HG03196 (cell line): ENCODE data around the gene POU5F1.

Experiments used
- ATAC-seq: cut with Tn5 transposase; IDR thresholded peaks from one replicate; pipeline ENCODE4 v1.9.1; 2021; ENCODE audit not compliant: unreplicated experiment

The POU5F1 gene

GRCh38 chr6:31144296-31144969 is 26.0 kb downstream of the POU5F1 start:
- ATAC-seq: no peak

DNA sequence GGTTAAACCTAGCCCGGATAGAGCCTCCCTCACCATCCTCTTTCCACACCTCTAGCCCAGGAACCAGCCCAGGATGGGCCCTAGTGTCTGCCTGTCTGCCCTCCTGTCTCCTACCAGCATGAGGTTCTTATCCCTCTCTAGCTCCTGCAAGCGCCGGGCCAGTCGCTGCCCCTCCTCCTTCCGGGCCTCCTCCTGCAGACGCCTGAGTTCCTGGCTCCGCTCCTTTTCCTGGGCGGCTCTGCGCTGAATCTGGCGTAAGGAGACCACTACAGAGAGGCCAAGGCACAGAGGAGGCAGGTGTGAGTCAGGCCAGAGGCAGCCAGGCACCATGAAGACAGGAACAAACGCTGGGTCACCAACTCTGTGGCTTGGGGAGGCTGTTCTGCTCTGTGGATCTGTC is 27.3 kb downstream of the POU5F1 start:
- no peak for ATAC-seq

- ATAC-seq: no peak
Measured at GRCh38 chr6:31142361-31142761, 28.1 kb downstream of the POU5F1 start.

DNA sequence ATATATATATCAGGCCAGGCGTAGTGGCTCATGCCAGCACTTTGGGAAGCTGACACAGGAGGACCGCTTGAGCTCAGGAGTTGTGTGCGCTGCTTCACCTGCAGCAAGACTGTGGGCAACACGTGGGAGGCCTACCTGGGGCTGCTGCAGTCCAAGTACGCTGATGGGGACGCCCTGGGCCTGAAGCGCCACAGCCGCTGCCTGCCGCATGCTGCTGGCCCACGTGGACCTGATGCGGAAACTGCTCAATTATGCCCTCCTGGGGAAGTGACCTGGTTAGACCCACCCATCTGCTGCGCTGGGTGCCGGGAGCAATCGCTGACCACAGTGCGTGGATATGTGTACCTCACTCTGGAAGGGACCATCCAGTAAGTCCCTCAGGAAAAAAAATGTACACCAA is 29.8 kb downstream of the POU5F1 start:
- ATAC-seq: no peak

DNA sequence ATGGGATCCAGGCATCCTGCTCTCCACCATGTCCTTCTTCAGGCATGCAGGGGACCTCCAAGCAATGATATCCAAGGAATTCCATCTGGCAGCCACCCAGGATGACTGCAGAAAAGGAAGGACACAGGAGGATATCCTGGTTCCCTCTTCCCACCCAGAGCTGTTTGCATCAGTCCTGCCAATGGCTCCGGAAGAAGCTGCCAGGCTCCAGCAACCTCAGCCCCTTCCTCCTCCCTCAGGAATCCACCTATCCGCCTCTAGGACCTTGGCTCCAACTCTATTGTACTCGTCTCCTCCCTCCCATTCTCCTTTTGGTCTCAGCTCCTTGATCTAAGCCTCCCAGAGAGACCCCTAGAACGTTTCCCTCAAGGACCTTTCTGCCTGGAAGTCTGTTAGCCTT is 30.9 kb downstream of the POU5F1 start:
- no peak for ATAC-seq

DNA sequence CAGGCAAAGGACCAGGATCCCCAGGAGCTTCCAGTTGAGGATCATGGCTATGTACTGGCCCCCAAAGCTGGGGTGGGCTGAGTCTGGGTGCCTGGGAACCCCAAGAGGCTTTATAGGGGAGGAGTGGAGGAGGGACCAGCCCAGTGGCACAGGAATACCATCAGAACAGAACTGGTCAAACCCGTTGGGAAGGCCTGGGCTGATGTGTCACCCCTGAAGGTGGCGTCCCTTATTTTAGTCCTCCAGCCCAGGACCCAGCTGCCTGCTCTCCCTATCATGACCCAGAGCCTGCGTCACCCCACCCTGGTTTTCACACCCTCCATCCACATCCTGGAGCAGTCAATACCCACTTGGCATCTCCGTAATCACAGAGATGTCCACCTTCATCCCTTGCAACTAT is 31.5 kb downstream of the POU5F1 start, which contains the start of gene PSORS1C2:
TSS of gene PSORS1C2 (minus strand) at position 85 of the 400 bp plus-strand sequence. CDS start at position 45, 40 bp downstream.
- no peak for ATAC-seq

GRCh38 chr6:31135710-31136109 is 34.8 kb downstream of the POU5F1 start:
- ATAC-seq: no peak

DNA sequence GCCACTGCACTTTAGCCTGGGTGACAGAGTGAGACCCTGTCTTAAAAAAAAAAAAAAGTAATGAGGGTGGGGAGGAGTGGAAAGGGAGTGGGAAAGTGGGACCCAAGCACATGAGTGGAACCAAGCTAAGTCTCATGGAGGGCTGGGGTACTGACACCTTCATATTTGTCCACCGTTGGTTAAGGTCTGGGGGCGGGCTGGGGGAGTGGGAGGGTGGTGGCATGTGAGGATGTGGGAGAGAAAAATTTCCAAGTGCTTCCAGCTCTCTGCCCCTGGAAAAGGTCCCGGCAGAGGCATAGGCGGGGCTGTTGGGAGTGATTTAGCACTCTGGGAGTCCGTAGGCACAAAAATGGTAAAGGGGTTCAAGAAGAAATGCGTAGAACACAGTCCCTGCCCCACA is 37.7 kb downstream of the POU5F1 start:
- no peak for ATAC-seq

DNA sequence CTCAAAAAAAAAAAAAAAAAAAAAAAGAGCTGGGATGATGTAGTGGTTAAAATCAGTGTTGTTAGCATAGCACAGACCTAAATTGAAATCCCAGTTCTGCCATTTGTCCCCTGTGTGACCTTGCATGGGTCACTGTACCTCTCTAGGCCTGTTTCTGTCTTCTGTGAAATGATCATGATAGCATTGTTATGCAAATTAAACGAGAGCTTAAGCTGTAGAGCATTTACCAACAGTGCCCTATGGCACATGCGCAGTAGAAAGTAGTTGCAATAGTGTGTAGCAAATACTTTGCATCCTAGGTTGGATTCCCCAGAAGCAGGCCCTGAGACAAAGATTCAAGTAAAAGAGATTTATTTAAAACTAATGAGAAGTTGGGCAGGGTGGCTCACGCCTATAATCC is 38.9 kb downstream of the POU5F1 start:
- no peak for ATAC-seq

- ATAC-seq: no peak
Measured at GRCh38 chr6:31130751-31131150, 39.7 kb downstream of the POU5F1 start.

- no peak for ATAC-seq
Measured at GRCh38 chr6:31129130-31129529, 41.4 kb downstream of the POU5F1 start.

- ATAC-seq: no peak
Measured at GRCh38 chr6:31128093-31128676, 42.3 kb downstream of the POU5F1 start.

DNA sequence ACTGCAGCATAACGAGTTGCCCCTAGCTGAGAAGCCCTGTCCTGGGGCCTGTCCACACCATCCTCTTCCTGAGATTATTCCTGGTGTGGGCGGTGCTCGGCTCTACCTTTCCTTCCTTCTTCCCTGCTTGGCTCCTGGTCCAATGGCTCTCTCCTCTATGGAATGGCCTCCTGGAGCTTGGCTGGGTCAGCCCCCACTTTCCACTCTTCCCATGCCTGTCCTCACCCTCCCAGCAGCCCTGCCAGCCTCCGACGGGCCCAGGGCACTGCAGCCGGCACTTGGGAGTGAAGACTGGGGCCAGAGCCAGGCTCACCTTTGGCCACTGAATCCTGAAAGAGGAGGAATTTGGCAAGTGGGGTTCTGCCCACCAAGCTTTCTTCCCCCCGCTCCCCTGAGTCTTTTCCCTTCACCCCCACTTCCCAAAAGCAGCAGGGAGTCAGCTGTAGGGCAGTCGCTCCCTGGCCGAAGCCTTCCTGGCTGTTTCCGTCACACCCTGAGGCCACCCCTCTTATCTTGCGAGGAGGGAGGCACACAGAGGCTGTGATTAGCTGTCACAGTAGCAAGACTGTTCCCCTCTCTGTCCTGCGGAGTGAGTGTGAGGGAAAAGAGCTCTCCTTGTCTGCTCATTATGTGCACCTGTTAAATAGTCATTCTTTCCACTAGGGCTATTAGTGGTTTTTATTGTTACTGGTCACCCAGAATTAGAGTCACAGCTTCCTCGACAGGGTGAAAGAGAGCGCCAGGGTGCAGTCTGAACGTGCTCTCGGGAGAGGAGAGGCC is 43.9 kb downstream of the POU5F1 start:
- ATAC-seq: no peak

DNA sequence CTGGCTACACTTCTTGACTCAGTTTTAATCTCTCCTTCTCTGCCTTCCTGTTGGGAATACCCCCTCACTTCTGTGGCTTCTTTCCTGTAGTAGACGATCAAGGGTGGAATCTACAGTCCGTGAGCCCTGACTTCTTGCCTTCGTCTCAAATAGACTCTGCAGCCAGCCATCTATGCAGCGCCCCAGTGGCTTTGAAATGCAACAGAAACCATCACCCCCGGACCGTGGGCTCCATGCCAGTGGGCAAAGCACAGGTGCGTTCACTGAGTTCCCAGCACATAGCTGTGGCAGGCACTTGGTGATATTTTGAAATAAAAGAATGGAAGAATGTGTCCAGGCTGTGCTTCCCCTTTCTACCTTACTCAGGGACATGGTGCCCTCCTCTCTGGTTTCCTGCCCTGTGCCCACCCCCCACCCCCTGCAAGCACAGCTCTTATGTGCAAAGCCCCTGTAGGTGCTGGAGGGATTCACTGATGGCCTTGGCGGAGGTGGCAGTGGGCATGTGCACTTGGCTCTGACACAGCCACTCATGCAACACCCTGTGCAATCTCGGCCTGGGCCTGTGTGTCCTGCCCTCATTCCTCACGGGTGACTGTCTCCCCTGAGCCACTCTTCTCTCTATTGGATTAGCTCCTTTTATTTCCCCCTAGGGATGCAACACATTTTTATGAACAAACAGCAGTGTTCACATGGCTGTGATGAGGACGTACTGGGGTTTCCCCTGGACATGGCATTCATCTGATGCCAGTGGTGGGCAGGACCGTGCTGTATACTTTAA is 44.7 kb downstream of the POU5F1 start:
- no peak for ATAC-seq

GRCh38 chr6:31125162-31125561 is 45.3 kb downstream of the POU5F1 start:
- no peak for ATAC-seq

- no peak for ATAC-seq
Measured at GRCh38 chr6:31122791-31123706, 47.4 kb downstream of the POU5F1 start.

- ATAC-seq: no peak
Measured at GRCh38 chr6:31121131-31121790, 49.2 kb downstream of the POU5F1 start.

DNA sequence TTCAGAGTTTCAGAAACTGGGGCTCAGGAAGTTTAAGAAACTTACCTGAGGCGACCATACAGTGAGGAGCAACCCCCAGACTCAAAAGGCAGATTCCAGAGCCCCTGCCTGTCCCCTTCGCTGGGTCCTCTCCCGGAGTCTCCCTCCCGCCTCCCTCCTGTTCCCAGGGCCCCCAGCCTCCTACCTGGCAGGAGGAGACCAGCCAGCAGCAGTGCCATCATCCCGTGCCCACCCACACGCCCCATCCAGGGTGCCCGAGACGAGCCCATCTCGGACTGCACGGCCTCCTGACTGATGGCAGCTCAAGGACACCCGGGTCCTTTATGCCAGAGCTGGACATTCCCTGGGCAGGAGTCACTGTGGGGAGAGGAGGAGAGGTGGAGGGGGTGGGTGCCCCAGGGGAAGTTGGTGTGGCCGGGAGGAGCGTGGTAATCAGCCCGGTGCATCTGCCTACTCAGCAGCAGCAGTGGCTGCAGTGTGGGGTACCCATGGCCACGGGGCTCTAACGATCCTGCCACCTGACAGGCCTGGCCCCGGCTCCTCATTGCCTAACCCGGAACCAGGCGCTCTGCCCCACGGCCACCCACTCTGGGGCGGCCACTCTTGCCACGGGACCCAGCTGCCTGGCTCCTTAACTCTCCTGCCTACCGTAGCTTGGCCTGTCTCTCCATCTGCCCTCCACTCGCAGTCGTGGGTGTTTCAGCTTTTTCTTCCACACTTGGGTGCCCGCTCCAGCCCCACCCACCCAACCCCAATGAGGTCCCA is 50.1 kb downstream of the POU5F1 start, which contains the start of gene CDSN:
TSS of gene CDSN (minus strand) at position 296 of the 765 bp plus-strand sequence. CDS start at position 269, 27 bp downstream.
- no peak for ATAC-seq

- ATAC-seq: no peak
Measured at GRCh38 chr6:31118178-31118577, 52.3 kb downstream of the POU5F1 start.
